H1 (cell line): ENCODE measurements around the gene RASGEF1C.

Experiments used
- CEBPB ChIP-seq: IDR thresholded peaks from 2 replicates; pipeline ENCODE4 v1.6.1; 2012; ENCODE audit warnings: low read depth, low read length
- CHD7 ChIP-seq: fragments of 300-600 bp; sonication (generic); IDR thresholded peaks from 2 replicates; pipeline ENCODE4 v1.7.1; 2012; ENCODE audit warnings: low read length, moderate library complexity, mild to moderate bottlenecking, inconsistent platforms; ENCODE audit not compliant: insufficient replicate concordance
- JUND ChIP-seq: IDR thresholded peaks from 2 replicates; pipeline ENCODE4 v1.6.1; 2011; ENCODE audit warnings: mild to moderate bottlenecking, improper control_type of control experiment, low read length
- POLR2A ChIP-seq, 2 experiments: IDR thresholded peaks; 1 replicate in 1 of 2; 2 replicates in 1 of 2; pipeline ENCODE4 v1.6.1; 2011; ENCODE audit warnings: low read depth in 2 of 2, low read length in 2 of 2, mild to moderate bottlenecking in 2 of 2; ENCODE audit errors: control extremely low read depth in 1 of 2

DNA sequence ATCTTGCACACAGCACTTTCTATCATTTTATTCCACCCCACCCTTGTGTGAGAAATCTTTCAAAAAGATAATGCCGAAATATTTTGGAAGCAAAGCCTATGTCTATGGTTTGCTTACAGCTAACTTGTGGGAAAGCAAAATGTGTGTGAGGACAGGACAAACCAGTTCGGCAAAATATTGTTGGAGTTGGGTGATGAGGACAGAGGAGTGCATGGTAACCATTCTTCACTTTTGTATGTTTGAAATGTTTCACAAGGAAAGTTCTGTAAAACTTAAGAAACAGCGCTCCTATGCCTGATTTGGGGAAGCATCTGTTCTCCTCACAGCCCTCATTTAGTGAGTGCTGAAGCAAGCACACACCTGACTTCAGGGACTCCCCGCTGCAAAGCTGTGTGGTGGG, 75.5 kb downstream of the RASGEF1C start:
- no peak for TF ChIP-seq JUND
- no peak for TF ChIP-seq CHD7
- TF ChIP-seq POLR2A (IDR thresholded peaks at IDR 0.05; ENCODE audit: control extremely low read depth in 1 of 2, low read depth in 2 of 2, low read length in 2 of 2): no peak
- TF ChIP-seq CEBPB: no peak
